AG08395 (cell line): ENCODE measurements around the gene SERPINA4.
A peak's percentile ranks its signal among the peaks of the same experiment; 100 is the strongest.

Experiments used
- DNase-seq: peaks from one replicate; pipeline ENCODE4 v3.0.0; 2012; ENCODE audit warnings: mixed read lengths, low spot score

Gene SERPINA4

DNA sequence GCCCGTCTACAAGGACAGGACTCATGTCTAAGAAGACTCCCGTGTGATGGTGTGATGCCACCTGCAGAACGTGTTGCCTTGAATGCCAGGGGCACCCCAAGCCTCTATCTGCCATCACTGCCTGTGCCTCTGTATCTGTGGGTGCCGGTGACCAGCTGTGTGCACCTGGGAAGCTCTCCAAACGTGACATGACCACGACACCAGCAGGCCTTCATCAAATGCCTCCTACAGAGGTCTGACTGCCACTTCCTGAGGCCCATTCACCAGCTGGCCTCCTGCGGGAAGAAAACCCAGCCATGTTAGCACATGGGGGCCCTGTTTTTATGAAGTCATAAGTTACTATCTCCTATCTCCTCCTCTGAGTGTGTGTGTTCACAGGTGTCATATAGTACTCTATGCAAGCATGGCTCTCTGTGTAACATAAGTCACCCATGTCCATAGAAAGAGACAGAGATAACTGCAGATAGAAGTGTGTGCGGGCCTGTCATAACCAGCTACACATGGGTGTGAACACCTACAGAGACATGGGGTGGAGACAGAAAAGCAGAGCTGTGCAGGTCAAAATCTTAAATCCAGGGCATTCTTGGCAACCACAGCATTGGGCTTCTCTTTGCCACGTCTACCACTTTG lies 18.3 kb upstream of the SERPINA4 start:
- DNase-seq: no peak

- DNase-seq: no peak
These were observed 17.7 kb upstream of the SERPINA4 start for GRCh38 chr14:94543449-94544124.

DNA sequence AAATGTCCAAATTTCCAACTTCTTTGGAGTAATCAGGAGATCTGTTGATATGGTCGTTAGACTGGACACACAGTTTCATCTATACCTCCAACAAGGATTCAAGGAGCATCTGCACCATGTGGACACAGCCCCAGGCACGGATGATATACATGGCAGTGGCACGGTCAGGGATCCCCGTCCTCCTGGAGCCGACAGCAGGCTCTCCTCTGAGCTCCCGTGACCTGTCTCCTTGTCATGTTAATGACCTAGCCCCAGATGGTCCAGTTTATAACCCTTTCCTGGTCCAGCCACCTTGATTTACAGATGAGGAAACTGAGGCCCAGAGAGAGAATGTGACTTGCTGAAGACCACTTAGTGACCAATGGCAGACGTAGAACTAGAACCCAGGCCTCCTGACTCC lies 16.5 kb upstream of the SERPINA4 start:
- DNase-seq: no peak

DNA sequence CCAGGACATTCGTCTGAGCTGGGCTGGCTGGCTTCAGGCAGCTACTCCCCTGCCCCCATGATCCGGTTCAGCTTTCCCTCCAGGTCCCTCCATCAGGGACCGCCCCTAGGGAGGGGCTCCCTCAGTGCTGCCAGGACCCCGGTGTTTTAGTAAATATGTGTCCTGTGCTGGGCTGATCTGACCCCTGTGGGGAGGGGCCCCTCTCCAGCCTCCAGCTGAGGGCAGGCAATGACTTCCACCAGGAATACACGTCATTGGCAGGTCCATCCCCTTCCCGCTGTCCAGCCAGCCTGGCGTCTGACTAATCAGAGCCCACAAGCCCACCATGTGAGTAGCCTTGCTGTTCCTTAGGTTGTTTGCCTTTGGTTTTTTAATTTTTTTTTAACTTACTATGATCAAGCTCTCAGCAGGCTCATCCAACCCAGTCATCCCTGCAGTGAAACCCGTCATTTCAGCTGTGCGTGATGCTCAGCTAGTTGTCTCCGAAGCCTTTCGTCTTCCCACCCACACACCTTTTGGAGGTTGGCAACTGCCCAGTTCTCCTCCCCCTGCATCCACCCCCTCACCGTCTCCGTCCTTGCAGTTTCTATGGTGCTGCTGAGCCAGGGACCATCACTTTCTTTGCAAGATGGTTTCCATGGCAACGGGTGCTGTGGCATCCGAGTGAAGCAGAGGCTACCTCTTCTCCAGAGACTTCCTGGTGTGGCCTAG lies 16.0 kb upstream of the SERPINA4 start:
- no peak for DNase-seq

- DNase-seq: no peak
These were observed 14.0 kb upstream of the SERPINA4 start for GRCh38 chr14:94547151-94547680.

- no peak for DNase-seq
These were observed 13.5 kb upstream of the SERPINA4 start for GRCh38 chr14:94547726-94548125.

GRCh38 chr14:94548131-94548998 lies 12.9 kb upstream of the SERPINA4 start:
- no peak for DNase-seq

GRCh38 chr14:94548999-94549985 lies 11.9 kb upstream of the SERPINA4 start:
- DNase-seq: peak; percentile 62

DNA sequence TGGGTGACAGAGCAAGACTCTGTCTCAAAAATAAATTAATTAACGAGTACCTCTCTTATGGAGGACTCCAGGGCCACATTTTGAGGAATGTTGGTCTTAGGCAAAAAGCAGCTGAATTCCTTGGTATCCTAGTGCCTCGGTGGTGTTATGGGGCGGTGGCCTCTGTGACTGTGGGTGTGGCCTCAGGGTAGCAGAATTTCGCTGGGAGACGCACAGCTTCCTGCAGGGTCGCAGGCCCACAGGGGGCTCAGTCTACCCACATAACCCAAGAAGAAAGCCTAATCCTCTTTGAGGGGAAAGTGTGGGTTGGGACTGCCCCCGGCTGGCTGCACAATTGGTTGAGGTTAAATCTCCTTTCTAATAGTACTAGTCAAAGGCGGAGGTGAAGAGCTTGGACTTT lies 11.2 kb upstream of the SERPINA4 start:
- no peak for DNase-seq

GRCh38 chr14:94555991-94556390 lies 5.3 kb upstream of the SERPINA4 start:
- no peak for DNase-seq

GRCh38 chr14:94557327-94557726 lies 3.9 kb upstream of the SERPINA4 start:
- no peak for DNase-seq

GRCh38 chr14:94558842-94559241 lies 2.4 kb upstream of the SERPINA4 start:
- DNase-seq: no peak

DNA sequence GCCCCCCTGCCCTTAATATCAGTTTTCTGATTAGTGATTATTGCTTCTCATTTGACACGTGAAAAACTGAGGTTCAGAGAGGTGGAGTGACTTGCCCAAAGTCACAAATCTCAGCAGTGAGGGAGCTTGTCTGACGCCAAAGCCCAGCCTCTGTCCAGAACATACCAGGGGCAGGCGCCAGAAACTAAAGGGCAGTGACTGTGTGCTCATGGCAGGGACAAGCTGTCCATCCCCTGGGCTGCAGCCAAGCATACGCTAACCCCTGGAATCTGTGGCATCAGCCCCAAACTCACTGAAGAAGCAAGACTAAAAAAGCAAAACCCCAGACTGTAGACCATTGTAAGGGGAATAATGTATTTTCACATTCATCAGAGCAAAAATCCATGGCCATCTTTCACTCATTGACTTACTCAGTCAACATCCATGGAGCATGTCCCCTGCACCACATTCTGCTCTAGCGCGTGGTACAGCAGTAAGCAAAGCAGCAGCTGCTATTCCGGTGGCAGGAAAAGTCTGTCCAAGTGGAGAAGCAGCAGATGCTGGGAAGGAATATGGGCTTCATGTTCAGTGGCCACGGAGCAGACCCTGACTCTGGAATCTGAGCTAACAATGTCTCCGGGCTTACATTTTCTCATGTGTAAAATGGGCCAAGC lies 1.5 kb upstream of the SERPINA4 start:
- no peak for DNase-seq

DNA sequence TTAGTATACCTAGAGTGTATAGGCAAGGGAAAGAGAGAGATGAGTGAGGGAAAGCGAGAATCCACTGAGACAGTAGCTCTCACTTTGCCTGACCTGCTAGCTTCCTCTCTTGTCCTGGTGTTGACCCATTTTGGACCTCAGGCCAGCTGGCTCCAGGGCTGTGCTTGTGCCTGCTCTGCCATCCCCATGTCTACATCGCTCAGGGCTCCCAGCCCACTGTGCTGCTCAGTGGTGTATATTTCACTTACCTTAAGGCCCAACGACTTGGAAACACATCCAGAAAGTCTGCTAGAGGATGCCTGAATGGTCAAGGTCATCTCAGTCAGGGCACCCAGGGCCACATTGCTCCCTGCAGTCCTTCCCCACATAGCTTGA lies 964 bp upstream of the SERPINA4 start:
- no peak for DNase-seq

DNA sequence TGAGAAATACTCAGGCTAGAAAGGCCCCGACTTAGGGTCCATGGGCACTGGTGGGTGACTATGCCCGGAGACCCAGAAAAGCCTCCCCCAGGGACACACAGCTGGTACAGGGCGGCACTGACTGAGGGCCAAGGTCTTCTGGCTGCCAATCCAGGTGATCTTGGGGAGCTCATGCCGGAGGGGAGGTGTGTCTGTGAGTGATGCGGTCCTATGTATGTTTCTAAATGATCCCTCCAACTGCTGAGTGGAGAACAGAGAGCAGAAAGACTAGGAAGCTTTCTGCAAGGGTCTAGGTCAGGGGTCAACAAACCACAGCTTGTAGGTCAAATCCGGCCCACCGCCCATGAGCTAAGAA lies 391 bp downstream of the SERPINA4 start:
- DNase-seq: no peak

DNA sequence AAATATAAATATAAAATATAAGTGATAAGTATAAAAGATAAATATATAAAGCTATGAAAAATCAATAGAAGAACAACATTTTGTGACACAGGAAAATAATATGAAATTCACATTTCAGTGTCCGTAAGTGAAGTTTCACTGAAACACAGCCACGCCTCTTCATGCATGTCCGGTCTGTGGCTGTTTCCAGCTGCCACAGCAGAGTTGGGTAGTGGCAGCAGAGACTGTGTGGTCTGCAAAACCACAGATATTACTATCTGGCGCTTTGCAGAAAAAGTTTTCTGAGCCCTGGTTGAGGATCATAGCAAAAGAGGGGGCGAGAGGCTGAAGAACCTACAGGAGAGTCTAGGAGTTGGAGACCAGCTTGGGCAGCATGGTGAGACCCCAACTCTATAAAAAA lies 780 bp downstream of the SERPINA4 start:
- no peak for DNase-seq

- DNase-seq: no peak
These were observed 2.0 kb downstream of the SERPINA4 start for GRCh38 chr14:94562941-94563883.

GRCh38 chr14:94564381-94564780 lies 3.1 kb downstream of the SERPINA4 start:
- no peak for DNase-seq

DNA sequence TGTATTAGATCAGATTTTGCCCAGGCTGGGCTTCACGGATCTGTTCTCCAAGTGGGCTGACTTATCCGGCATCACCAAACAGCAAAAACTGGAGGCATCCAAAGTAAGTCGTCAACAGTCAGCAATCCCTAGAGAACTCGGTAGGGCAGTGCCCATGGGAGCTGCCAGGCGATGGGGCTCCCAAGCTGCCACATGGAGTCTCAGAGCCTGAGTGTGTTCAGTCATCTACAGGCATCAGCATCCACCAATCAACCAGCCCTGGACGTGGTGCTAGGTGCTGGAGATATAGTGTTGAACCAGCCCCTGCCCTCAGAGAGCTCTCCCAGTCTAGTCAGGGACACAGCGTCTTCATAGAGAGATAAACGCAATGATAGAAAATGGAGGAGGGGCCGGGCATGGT lies 6.9 kb downstream of the SERPINA4 start:
- DNase-seq: no peak
